ENCODE results near the gene ZSCAN25. TPM values are rescaled to one million over a fixed set of nuclear protein-coding genes. Genes with fewer than 3 reads are reported as not detected.

The ZSCAN25 gene
- total RNA-seq, 1 donor from 2014 or later = 23.8 TPM

DNA sequence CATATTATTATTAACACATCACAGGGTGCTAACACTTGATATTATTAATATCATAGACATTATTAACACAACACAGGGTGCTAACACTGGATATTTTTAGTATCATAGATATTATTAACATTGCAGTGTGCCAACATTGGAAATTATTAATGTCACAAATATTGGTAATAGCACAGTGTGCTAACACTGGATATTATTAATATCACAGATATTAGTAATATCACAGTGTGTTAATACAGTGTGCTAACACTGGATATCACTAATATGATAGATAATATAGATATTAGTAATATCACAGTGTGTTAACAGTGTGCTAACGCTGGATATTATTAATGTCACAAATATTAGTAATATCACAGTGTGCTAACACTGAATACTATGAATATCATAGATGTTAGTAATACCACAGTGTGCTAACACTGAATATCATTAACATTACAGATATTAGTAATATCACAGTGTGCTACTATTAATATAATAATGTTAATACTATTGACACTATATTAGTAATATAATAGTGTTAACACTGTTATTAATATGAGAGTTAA is 20.3 kb upstream of the ZSCAN25 start:
- Mint-ChIP-seq H3K36me3 (ENCODE audit: low read depth, unreplicated experiment) (no peaks in the 10 kb centered on the region), H3K9me3 (ENCODE audit: unreplicated experiment) (no peaks in the 10 kb centered on the region), H3K4me3 (ENCODE audit: unreplicated experiment) (no peak overlapping the region), H3K27ac (ENCODE audit: unreplicated experiment) (no peak overlapping the region), H3K27me3 (ENCODE audit: unreplicated experiment) (no peaks in the 10 kb centered on the region), H3K4me1 (ENCODE audit: unreplicated experiment) (no peaks in the 10 kb centered on the region)
- no peak for DNase-seq (ENCODE audit: low spot score)
- TF ChIP-seq, protein P1, sequence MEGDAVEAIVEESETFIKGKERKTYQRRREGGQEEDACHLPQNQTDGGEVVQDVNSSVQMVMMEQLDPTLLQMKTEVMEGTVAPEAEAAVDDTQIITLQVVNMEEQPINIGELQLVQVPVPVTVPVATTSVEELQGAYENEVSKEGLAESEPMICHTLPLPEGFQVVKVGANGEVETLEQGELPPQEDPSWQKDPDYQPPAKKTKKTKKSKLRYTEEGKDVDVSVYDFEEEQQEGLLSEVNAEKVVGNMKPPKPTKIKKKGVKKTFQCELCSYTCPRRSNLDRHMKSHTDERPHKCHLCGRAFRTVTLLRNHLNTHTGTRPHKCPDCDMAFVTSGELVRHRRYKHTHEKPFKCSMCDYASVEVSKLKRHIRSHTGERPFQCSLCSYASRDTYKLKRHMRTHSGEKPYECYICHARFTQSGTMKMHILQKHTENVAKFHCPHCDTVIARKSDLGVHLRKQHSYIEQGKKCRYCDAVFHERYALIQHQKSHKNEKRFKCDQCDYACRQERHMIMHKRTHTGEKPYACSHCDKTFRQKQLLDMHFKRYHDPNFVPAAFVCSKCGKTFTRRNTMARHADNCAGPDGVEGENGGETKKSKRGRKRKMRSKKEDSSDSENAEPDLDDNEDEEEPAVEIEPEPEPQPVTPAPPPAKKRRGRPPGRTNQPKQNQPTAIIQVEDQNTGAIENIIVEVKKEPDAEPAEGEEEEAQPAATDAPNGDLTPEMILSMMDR (IDR thresholded peaks at IDR 0.05; ENCODE audit: unreplicated experiment) = no peak

DNA sequence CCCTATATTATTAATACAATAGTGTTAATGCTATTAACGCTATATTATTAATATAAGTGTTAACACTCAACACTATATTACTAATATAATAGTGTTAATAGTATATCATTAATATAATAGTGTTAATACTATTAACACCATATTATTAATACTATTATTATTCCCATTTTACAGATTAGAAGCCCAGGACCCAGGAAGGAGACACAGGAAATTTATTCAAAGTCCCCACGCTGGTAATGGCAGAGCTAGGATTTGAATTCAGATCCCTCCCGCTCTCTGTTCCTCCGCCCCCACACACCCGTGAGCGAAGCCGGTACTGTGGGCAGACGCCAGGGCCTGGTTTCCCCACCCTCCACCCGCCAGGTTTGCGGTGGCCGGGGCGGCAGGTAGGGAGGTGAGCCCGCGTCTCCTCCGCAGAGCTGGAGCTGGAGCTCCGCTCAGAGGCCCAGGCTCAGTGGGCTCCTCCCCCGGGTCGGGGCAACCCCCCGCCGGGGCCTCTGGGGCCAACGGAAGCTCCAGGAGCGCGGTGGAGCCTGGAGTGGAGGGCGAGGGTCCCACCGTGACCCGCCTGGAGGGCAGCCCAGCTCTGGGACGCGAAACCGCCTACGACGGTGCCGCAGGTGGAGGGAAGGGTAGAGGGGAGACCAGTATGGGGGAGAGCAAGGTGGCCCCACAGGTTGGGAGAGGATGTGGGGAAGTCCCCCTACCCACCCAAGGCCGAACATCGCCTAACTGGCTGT is 18.8 kb upstream of the ZSCAN25 start, which contains the start of gene TMEM225B:
Gene TMEM225B, plus strand, starts transcription at position 506 of the 740 bp plus-strand sequence. CDS start 6,122 bp downstream, outside the sequence.
- Mint-ChIP-seq H3K36me3 (ENCODE audit: low read depth, unreplicated experiment) (no peaks in the 10 kb centered on the region), H3K4me1 (ENCODE audit: unreplicated experiment) (no peaks in the 10 kb centered on the region), H3K27ac (ENCODE audit: unreplicated experiment) (no peak within 1 kb of the TSS), H3K27me3 (ENCODE audit: unreplicated experiment) (no peaks in the 10 kb centered on the region), H3K9me3 (ENCODE audit: unreplicated experiment) (no peaks in the 10 kb centered on the region), H3K4me3 (ENCODE audit: unreplicated experiment) (no peak within 1 kb of the TSS)
- DNase-seq (ENCODE audit: low spot score) = no peak
- TF ChIP-seq, protein P1 (IDR thresholded peaks at IDR 0.05; ENCODE audit: unreplicated experiment) = no peak

GRCh38 chr7:99599836-99600235 is 16.9 kb upstream of the ZSCAN25 start:
- Mint-ChIP-seq H3K27me3 (ENCODE audit: unreplicated experiment) (no peaks in the 10 kb centered on the region), H3K4me3 (ENCODE audit: unreplicated experiment) (no peak overlapping the region), H3K4me1 (ENCODE audit: unreplicated experiment) (no peaks in the 10 kb centered on the region), H3K36me3 (ENCODE audit: low read depth, unreplicated experiment) (no peaks in the 10 kb centered on the region), H3K9me3 (ENCODE audit: unreplicated experiment) (no peaks in the 10 kb centered on the region), H3K27ac (ENCODE audit: unreplicated experiment) (no peak overlapping the region)
- no peak for DNase-seq (ENCODE audit: low spot score)
- TF ChIP-seq, protein P1 (IDR thresholded peaks at IDR 0.05; ENCODE audit: unreplicated experiment) = no peak

DNA sequence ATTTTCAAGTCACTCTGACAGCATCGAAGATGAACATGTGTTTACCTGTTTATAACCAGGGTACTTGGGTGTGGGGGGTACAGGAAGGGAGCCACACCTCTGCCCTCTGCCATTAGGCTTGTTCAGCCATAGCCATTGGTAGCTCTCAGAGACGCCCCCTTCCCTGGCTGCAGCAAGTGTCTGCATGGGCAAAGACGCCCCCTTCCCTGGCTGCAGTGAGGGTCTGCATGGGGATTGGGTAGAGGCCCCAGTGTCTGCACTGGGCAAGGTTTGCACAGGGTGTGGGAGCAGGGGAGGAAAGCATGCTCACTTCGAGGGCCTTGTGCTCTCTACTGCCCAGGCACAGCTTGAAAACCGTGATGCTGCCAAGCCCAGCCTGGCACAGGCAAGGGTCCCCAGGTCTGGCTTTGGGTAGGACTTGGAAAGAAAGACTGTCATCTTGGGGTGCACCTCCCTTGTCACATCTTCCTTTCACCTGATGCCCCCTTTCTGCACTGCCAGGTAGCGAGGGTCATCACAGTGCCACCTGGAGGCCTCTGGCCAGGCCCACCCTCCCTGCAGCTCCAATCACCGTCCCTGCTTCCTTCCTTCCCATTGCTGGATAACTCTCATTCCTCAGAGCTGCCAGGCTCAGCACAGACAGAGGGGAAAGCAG is 15.0 kb upstream of the ZSCAN25 start:
- H3K27me3 Mint-ChIP-seq (ENCODE audit: unreplicated experiment) = no peaks in the 10 kb centered on the region
- no peak overlapping the region for H3K27ac Mint-ChIP-seq (ENCODE audit: unreplicated experiment)
- TF ChIP-seq, protein P1 (IDR thresholded peaks at IDR 0.05; ENCODE audit: unreplicated experiment) = no peak
- no peaks in the 10 kb centered on the region for H3K9me3 Mint-ChIP-seq (ENCODE audit: unreplicated experiment)
- no peaks in the 10 kb centered on the region for H3K36me3 Mint-ChIP-seq (ENCODE audit: low read depth, unreplicated experiment)
- no peaks in the 10 kb centered on the region for H3K4me1 Mint-ChIP-seq (ENCODE audit: unreplicated experiment)
- DNase-seq (ENCODE audit: low spot score) = no peak
- no peak overlapping the region for H3K4me3 Mint-ChIP-seq (ENCODE audit: unreplicated experiment)

- no peak overlapping the region for H3K27ac Mint-ChIP-seq (ENCODE audit: unreplicated experiment)
- H3K36me3 Mint-ChIP-seq (ENCODE audit: low read depth, unreplicated experiment) = no peaks in the 10 kb centered on the region
- TF ChIP-seq, protein P1 (IDR thresholded peaks at IDR 0.05; ENCODE audit: unreplicated experiment) = no peak
- no peaks in the 10 kb centered on the region for H3K4me1 Mint-ChIP-seq (ENCODE audit: unreplicated experiment)
- H3K4me3 Mint-ChIP-seq (ENCODE audit: unreplicated experiment) = no peak overlapping the region
- no peak for DNase-seq (ENCODE audit: low spot score)
- no peaks in the 10 kb centered on the region for H3K9me3 Mint-ChIP-seq (ENCODE audit: unreplicated experiment)
- H3K27me3 Mint-ChIP-seq (ENCODE audit: unreplicated experiment) = peaks cover 2% of the 10 kb centered on the region
Measured at GRCh38 chr7:99605527-99605926, 11.2 kb upstream of the ZSCAN25 start.

All from endothelial cell (in vitro differentiated cells).